ENCODE data around the gene HPSE2.
"Not testable (repeated sequence)": the region's sequence is repeated elsewhere in the genome, so short reads cannot be mapped to it uniquely, and the experiment has no call there.

The HPSE2 gene

DNA sequence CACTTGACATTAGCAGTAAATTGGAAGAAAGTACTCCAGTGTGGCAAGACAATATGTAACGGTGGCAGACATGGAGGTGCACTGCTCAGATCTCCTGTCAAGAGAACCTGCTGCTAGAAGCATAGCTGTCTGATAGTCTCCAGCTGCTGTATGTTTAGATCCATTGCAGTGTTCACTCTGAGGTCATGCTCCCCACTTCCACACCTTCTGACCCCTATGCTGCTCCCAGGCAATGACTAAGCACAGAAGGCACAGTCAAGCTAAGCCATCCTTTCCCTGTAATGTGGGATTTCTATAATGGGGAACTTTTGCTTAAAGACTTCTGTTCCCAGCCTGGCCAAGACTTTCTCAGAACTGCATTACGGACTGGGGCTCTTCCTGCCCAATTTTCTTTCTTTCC, 315.8 kb downstream of the HPSE2 start:
- no peak for DNase-seq (ENCODE audit: low read depth)

- no peak for DNase-seq (ENCODE audit: low read depth)
These were observed 317.8 kb downstream of the HPSE2 start for GRCh38 chr10:98917828-98918227.

DNA sequence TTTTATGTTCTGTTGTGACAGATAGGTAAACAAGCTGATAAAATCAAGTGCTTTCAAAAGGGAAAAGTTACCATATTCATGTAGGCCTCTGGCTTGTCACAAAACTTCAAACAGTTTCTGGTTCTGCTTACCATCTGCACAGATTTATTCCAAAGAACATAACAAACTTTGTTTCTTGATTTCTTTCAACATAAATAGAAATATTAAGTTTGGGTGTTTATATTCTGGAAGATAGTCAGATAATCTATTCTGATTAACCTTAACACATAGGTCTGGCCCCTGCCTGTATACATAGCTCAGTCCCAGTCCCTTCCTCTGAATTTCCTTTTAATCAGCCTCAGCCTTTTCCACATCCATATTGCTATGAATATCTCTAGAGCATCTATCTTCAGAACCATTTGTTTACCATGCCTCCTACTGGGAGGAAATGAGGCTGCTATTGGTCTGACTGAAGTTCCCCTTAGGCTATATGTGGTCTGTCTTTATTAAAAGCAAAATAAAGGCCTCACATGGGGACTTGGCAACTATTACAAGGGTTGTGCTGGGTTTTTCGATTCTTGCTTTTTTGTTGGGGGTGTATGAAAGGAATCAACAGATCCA, 319.0 kb downstream of the HPSE2 start:
- no peak for DNase-seq (ENCODE audit: low read depth)

DNA sequence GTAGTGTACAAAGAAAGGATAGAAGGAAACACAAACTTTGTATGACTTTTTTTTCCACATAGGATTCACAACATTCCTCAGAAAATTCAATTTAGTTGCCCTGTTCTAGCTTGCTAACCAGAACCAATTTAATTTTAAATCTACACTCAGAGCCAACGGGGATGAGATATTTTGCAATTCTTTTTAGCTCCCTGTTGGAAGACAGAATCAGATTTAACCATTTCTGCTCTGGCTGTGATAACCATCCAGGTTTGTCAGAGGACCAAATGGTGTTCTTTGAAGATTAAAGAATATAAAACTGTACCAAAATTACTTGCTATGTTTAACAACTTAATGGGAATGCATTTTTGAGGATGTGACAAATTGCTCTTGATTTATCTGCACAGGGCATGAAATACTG, 319.7 kb downstream of the HPSE2 start:
- no peak for DNase-seq (ENCODE audit: low read depth)

DNA sequence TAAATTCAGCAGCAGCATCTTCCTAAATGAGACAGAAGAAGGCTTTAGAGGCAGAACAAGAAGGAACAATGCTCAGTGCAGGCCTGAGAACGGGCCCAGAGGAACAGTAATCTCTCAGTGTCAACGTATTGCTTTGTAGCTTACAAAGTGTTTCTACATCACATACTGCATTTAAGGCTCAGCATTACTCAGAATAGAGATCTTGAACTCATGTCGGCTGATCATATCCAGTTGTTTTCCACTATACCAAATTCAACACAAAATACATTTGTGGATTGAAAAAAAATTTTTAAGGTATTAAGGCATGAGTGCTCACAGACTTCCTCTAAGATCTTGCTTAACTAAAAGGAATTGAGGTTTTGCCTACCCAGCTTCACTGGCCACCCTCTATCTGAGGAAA, 325.1 kb downstream of the HPSE2 start:
- DNase-seq (ENCODE audit: low read depth): no peak

DNA sequence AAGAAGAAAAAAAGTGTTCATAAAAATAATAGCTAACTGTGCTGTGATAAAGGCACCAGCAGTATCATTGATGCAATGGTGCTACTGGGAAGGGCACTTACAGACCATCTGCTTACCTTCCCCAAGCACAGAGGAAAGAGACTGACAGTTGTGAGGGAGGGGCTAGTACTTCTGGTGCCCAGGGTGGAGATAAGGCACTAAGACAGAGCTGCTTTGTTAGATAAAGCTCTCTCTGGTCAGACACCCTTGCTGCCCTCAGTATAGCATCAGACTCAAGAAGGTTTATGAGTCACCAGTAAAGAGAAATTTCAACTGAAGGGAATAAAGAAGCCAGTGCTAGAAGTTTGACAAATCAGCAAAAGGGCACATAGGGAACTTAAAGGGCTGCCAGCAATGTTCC, 325.6 kb downstream of the HPSE2 start:
- no peak for DNase-seq (ENCODE audit: low read depth)

DNA sequence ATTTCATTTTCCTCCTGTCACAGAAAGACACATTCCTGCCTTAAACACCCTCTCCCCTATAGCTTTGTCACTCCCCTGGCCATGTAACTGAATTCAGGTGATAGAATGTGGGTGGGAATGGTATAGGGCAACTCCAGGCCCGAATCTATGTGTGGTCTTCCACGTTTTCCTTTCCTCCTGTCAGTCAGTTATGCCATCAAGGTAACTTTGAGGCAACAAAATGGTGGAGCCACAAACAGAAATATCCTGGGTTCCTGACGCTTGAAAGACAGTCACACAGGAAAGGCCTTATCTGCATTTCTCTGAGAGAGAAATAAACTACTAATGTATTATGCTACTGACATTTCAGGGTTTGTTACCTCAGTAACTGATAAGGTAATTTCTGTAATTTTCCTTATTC, 326.8 kb downstream of the HPSE2 start:
- DNase-seq (ENCODE audit: low read depth): no peak

- not testable (repeated sequence) for DNase-seq (ENCODE audit: low read depth)
These were observed 327.4 kb downstream of the HPSE2 start for GRCh38 chr10:98908247-98908646.

DNA sequence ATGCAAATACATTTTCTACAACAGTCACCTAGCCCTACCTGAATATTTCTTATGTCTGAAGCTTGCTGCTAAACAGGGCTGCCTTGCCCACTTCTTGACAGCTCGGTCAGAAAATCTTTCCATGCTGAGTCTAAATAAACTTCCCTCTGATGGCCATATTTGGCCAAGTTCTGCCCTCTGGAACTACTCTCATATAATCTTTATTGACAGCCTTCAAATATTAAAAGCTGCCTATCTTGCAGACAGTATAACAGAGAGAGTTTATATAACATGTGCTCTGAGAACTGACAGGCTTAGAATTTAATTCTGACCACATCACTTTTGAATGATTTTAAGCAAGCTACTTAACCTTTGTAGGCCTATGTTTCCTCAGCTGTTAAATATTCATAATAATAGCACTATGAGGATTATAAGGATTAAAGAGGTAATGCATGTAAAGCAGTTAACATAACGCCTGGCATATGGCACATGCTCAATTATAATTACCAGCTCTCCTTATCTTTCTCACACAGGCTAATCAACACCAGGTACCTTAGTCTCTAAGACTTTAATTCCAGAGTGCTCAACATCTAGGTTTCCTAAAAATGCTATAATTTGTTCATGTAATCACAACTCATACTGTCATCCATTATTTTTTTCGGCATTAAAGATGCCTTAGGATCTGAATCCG, 334.1 kb downstream of the HPSE2 start:
- DNase-seq (ENCODE audit: low read depth): no peak

GRCh38 chr10:98899018-98899417, 336.6 kb downstream of the HPSE2 start:
- DNase-seq (ENCODE audit: low read depth): no peak

DNA sequence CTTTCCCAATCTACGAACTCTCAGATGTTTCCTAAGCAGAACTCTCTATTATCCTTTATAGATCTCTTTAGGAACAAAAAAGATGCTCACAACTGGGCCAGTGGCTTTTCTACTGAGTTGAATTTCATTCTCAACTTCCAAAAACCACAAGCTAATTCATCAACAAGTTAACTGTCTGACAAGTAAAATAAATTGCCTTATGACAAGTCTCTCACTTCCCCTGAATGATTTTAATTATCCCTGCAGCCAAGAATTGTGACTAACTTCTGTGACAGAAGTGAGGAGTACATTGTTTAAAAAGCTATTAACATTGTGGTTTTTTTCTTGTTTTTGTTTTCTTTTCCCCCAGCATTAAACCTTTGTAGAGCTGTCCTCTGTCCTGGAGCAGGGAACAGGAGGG, 343.1 kb downstream of the HPSE2 start:
- DNase-seq (ENCODE audit: low read depth): no peak

GRCh38 chr10:98886686-98887085, 349.0 kb downstream of the HPSE2 start:
- DNase-seq (ENCODE audit: low read depth): no peak

GRCh38 chr10:98885378-98885777, 350.3 kb downstream of the HPSE2 start:
- no peak for DNase-seq (ENCODE audit: low read depth)

DNA sequence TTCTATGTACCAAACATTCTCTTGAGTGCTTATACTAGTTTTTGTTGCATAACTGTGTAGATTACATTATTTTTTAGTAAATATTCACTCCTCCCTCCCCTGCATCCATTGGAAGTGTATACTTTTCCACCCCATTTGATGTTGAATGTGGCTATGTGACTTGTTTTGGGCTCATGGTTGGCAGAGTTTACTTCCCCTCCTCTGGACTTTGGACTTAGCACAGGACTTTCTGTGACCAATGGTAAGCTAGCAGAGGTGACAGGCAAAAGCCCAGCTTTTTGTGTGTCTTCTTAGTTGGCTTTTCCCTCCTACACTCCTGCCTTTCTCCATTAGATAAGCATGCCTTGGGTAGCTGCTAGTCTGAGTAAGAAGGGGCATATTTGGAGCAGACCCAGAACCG, 353.9 kb downstream of the HPSE2 start:
- DNase-seq (ENCODE audit: low read depth): no peak

- DNase-seq (ENCODE audit: low read depth): no peak
These were observed 354.7 kb downstream of the HPSE2 start for GRCh38 chr10:98880971-98881370.

DNA sequence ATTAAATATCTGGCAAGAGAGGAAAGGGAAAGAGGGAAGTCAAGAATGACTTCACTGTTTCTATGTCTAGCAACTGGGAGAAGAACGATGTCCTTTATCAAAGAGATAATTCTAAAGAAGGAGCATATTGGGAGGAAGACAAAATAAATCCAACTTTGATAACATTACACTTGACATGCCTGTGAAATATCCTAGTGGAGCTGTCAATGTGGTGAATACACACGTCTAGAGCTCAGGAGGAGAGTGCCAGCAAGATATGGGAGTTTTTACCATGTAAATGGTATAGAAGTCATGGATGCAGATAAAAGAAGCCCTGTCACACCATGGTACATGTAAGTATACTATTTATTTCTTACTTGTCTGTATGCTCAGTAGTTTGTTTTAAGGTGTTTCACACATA, 356.7 kb downstream of the HPSE2 start:
- DNase-seq (ENCODE audit: low read depth): no peak

DNA sequence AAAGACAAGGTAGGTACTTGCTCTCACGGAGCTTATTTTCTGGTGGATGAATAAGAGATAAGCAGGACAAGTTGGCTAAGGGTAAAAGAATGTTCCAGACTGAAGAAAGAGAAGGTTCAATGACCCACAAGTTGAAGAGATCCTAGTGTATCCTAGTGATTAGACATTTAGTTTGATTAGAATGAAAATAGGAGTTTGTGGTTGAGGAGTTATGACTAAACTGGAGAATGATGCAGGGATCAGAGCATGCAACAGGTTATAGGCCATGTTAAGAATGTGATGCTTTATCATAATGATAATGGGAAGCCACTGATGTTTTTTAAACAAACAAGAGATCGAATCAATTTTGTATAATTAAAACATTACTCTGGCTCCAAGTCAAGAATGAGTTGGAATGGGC, 357.2 kb downstream of the HPSE2 start:
- no peak for DNase-seq (ENCODE audit: low read depth)

DNA sequence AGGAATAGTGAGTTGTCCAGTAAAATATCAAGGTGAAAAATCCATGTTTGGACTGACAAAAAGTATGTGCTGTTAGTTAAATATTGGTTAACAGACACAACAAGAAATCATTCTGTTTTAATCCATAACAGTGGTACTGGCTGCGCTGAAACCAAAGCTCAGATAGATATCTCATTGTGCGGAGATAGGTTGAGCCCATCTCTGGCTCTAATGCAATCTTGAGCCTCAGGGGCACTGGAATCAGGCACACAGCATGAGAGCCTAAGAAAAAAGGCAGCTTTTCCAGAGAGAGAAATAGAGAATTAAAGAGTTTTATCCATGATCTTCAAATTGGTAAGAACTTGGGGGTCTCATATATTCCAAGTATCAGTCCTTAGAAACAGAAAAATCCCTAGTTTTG, 373.7 kb downstream of the HPSE2 start:
- DNase-seq (ENCODE audit: low read depth): no peak

DNA sequence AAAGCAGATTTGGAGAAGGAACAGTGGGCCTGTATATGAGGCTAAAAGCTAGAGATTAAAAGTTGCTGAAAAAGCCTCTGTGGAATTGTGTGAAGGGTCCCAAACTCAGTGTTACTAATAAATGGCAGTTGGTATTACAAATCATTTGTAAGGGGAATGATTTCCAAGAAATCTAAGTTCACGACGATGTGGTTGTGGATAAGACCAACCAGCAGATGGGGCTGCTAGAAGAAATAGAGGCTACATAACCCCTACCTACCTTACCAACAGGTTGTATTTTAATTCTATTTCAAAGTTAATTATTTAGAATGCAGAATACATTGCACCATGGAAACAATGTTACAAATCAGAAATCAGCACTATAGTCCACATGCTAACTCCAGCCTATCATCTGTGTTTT, 377.1 kb downstream of the HPSE2 start:
- no peak for DNase-seq (ENCODE audit: low read depth)

- no peak for DNase-seq (ENCODE audit: low read depth)
These were observed 380.1 kb downstream of the HPSE2 start for GRCh38 chr10:98855403-98856189.

GRCh38 chr10:98852686-98853085, 383.0 kb downstream of the HPSE2 start:
- no peak for DNase-seq (ENCODE audit: low read depth)

DNA sequence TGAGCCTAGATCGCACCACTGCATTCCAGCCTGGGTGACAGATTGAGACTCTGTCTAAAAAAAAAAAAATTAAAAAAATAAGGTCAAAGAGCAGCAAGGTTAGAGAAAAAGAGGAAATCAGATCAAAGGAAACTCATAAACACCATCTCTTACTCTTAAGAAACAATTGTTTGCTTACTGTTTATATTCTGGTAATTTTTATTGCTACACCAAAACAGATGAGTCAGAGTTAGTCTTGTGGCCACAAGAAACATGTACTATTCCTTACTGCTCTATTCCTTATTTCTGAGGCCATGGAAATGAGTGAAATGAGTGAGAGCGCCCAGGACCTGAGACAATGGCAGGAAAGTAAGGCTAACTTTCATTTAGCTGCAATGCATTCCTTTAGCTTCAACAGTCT, 387.3 kb downstream of the HPSE2 start:
- DNase-seq (ENCODE audit: low read depth): no peak

- no peak for DNase-seq (ENCODE audit: low read depth)
These were observed 388.9 kb downstream of the HPSE2 start for GRCh38 chr10:98846787-98847186.

Data from stimulated activated CD8-positive, alpha-beta memory T cell treated with anti-CD3 and anti-CD28 coated beads, Interleukin-12 subunit alpha, Interleukin-12 subunit beta, amount 100 ng/mL, for 4 hours (primary cell).